M059J (cell line): ENCODE results near the gene TNRC6B. TPM values are rescaled to one million over a fixed set of nuclear protein-coding genes. Genes with fewer than 3 reads are reported as not detected.
"Not testable (repeated sequence)": the region's sequence is repeated elsewhere in the genome, so short reads cannot be mapped to it uniquely, and the experiment has no call there.

Experiments
- DNase-seq: peaks from one replicate; pipeline ENCODE4 v3.0.0-alpha.2; 2012; ENCODE audit warnings: low read depth
- total RNA-seq: library from RNA; depleted of rRNA; stranded (reverse); fragments of >200 nt; shearing (Covaris generic); gene quantifications from 2 replicates; pipeline ENCODE4 v1.2.3, GENCODE V29; 2014; rRNA removed

Gene TNRC6B
- total RNA-seq, 1 experiment from 2014 or later, result 31.2 TPM

GRCh38 chr22:40364431-40364830 is 186.7 kb downstream of the TNRC6B start:
- DNase-seq, result no peak

GRCh38 chr22:40366068-40366467 is 188.3 kb downstream of the TNRC6B start:
- no peak for DNase-seq

GRCh38 chr22:40367342-40367741 is 189.6 kb downstream of the TNRC6B start:
- DNase-seq, result no peak

DNA sequence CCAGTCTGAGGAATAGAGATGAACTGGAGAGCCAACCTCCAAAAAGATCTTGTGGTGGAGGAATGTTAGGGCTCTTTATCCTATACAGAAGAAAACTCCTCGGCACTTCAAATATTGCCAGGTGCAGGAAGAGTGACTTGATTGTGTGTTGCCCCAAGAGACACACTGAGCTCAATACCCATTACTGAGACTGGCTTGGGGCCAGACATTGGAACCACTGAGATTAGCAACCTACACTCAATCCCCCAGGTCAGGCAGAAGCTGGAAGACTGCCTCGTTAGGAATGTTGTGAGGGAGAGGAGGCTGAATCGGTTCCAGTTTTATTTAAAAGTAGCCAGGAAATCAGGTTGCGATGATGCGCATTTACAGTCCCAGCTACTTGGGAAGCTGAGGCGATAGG is 190.3 kb downstream of the TNRC6B start:
- no peak for DNase-seq

DNA sequence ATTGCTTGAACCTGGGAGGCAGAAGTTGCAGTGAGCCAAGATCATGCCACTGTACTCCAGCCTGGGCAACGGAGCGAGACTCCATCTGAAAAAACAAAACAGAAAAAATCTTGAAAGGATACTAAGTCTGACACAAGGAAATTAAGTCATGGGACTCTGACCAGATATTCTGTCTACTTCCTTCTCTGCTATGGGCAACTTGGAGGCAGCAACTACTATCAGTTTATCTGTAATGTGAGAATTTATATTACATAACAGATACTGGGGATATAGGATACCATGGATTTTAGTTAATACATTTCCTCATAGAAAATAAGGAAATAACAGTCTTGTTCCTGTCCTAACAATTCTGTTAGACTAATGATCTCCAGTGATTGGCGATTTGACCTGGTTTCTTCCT is 191.1 kb downstream of the TNRC6B start:
- no peak for DNase-seq

- no peak for DNase-seq
Measured at GRCh38 chr22:40374567-40374966, 196.8 kb downstream of the TNRC6B start.

DNA sequence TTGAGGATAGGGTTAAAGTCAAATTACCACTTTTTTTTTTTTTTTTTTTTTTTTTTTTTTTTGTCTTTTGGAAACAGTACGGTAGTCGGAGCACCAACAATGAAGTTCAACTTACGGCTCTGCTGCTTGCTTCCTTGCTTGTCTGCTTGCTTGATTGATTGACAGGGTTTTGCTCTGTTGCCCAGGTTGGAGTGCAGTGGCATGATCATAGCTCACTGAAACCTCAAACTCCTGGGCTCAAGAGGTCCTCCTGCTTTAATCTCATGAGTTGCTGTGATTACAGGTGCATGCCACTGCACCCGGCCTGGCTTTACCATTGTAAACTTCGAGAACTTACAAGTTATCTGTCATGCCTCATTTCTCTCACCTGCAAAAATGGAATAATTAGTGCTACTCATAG is 198.4 kb downstream of the TNRC6B start:
- no peak for DNase-seq

GRCh38 chr22:40377931-40378330 is 200.2 kb downstream of the TNRC6B start:
- DNase-seq, result no peak

DNA sequence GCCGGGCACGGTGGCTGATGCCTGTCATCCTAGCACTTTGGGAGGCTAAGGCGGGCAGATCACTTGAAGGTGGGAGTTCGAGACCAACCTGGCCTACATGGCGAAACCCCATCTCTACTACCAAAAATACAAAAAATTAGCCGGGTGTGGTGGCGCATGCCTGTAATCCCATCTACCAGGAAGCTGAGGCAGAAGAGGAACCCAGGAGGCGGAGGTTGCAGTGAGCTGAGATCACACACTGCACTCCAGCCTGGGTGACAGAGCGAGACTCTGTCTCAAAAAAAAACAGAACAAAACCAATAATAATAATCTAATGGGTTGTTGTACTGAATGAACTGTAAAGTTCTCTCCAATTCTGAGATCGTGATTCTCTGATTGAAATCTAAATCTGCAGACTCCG is 200.7 kb downstream of the TNRC6B start:
- DNase-seq, result not testable (repeated sequence)

GRCh38 chr22:40381461-40381860 is 203.7 kb downstream of the TNRC6B start:
- no peak for DNase-seq

DNA sequence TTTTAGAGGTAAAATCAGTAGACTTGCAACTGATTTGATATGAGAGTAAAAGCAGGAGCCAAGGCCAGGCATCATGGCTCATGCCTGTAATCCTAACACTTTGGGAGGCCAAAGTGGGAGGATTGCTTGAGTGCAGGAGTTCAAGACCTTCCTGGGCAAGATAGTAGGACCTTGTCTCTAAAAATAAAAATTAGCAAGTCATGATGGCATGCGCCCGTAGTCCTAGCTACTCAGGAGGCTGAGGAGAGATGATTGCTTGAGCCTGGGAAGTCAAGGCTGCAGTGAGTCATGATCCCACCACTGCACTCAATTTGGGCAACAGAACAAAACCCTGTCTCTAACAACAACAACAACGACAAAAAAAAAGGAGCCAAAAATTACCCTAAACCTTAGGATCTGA is 206.2 kb downstream of the TNRC6B start:
- peak; percentile 76 for DNase-seq

DNA sequence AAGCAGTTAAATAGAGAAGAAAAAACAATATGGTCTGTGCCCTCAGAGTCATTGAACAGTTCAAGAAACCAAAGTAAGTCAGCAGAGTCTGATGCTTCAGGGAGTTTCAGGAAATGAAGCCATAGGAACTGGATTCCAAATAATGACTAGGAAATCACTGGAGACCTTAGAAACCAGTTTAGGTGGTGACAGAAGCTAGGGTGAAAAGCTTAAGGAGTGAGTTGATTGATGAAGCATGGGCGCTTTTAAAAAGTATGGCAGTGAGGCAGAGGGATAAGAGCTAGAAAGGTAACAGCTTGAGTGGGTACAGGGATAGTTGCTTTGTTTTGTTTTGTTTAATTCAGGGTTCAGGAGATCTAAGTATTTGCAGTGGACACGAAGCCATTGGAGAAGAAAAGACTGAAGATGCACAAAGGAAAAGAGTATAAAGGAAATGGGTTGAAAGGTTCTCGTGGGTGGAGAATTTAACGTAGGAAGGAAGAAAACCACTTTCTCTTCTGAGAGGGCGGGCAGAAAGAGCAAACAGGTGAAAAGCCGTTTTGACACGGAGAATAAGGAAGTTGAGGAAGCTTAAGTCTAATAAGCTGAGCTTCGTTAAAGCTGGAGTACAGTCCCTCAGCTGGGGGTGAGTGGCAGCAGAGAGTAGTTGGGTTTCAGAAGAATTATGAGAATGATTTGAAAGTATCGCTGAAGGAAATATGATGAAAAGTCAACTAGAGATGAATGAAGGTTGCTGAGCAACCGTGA is 207.5 kb downstream of the TNRC6B start:
- DNase-seq, result no peak

Other genes with a start within 250 kb of the TNRC6B start
- gene TMA7B, start 217.5 kb upstream of the TNRC6B start, total RNA-seq, result not detected in 2 replicates
- not detected in 2 replicates for gene FAM83F, start 183.0 kb upstream of the TNRC6B start, total RNA-seq
- gene ADSL, start 168.6 kb downstream of the TNRC6B start, total RNA-seq, result 84.8 and 130 TPM in 2 replicates
- gene SGSM3, start 192.7 kb downstream of the TNRC6B start, total RNA-seq, result 12.1 and 20.1 TPM in 2 replicates